GM23338 (cell line): ENCODE measurements around the gene FAM13C. TPM values are rescaled to one million over a fixed set of nuclear protein-coding genes. Genes with fewer than 3 reads are reported as not detected.

Source experiments
- ATAC-seq: fragments of 200-7000 bp; cut with Tn5 transposase; 3 replicates; pipeline ENCODE4 v1.9.1; 2020
- DNase-seq: peaks from one replicate; pipeline ENCODE4 v3.0.0-alpha.2; 2015; ENCODE audit warnings: low spot score
- H2AFZ ChIP-seq: fragments of 200-600 bp; sonication (generic); 2 replicates; pipeline ENCODE4 v1.8.0; 2016; ENCODE audit warnings: antibody characterized with exemption, mild to moderate bottlenecking, moderate library complexity
- H3F3A ChIP-seq: fragments of 200-600 bp; sonication (generic); replicated peaks from 2 replicates; pipeline ENCODE4 v1.8.0; 2017; ENCODE audit warnings: antibody characterized with exemption, mixed run types, low read depth
- H3K27ac ChIP-seq: fragments of 200-600 bp; sonication (generic); 2 replicates; pipeline ENCODE4 v1.6.1; 2016; ENCODE audit warnings: low read depth
- H3K27me3 ChIP-seq: fragments of 200-600 bp; sonication (generic); 2 replicates; pipeline ENCODE4 v1.8.0; 2016; ENCODE audit warnings: mild to moderate bottlenecking, mixed run types, moderate library complexity; ENCODE audit not compliant: insufficient read depth
- H3K36me3 ChIP-seq: fragments of 200-600 bp; sonication (generic); 2 replicates; pipeline ENCODE4 v1.8.0; 2016; ENCODE audit warnings: mild to moderate bottlenecking; ENCODE audit not compliant: insufficient read depth
- H3K4me1 ChIP-seq: fragments of 200-600 bp; sonication (generic); 2 replicates; pipeline ENCODE4 v1.8.0; 2016; ENCODE audit warnings: mild to moderate bottlenecking, moderate library complexity; ENCODE audit not compliant: insufficient read depth
- H3K4me2 ChIP-seq: fragments of 200-600 bp; sonication (generic); 2 replicates; pipeline ENCODE4 v1.7.1; 2017; ENCODE audit warnings: mixed run types
- H3K4me3 ChIP-seq: fragments of 200-600 bp; sonication (generic); 2 replicates; pipeline ENCODE4 v1.6.1; 2016; ENCODE audit warnings: mixed run types
- H3K79me2 ChIP-seq: fragments of 200-600 bp; sonication (generic); replicated peaks from 2 replicates; pipeline ENCODE4 v1.8.0; 2017; ENCODE audit warnings: mild to moderate bottlenecking; ENCODE audit not compliant: insufficient read depth
- H3K9me2 ChIP-seq: fragments of 200-600 bp; sonication (generic); 2 replicates; pipeline ENCODE4 v1.8.0; 2017; ENCODE audit not compliant: insufficient read depth
- H4K20me1 ChIP-seq: fragments of 200-600 bp; sonication (generic); replicated peaks from 2 replicates; pipeline ENCODE4 v1.8.0; 2017; ENCODE audit warnings: mild to moderate bottlenecking; ENCODE audit not compliant: insufficient read depth
- H3K27ac Mint-ChIP-seq: 2 replicates; pipeline ENCODE4 v1.8.0; 2020; ENCODE audit warnings: inconsistent platforms, mild to moderate bottlenecking, moderate library complexity, mixed read lengths
- H3K27me3 Mint-ChIP-seq: 3 replicates; pipeline ENCODE4 v1.8.0; 2022; ENCODE audit warnings: low read depth, mild to moderate bottlenecking, moderate library complexity, mixed read lengths, inconsistent platforms; ENCODE audit not compliant: insufficient read depth, poor library complexity
- H3K36me3 Mint-ChIP-seq: 3 replicates; pipeline ENCODE4 v1.8.0; 2021; ENCODE audit warnings: low read depth, mild to moderate bottlenecking, inconsistent platforms, moderate library complexity, mixed read lengths
- H3K4me1 Mint-ChIP-seq: 3 replicates; pipeline ENCODE4 v1.8.0; 2020; ENCODE audit warnings: mild to moderate bottlenecking, inconsistent platforms, mixed read lengths
- H3K4me3 Mint-ChIP-seq: 3 replicates; pipeline ENCODE4 v1.8.0; 2021; ENCODE audit warnings: moderate library complexity, mild to moderate bottlenecking, inconsistent platforms, mixed read lengths
- H3K9me3 Mint-ChIP-seq: 3 replicates; pipeline ENCODE4 v1.8.0; 2020; ENCODE audit warnings: moderate library complexity, mild to moderate bottlenecking, inconsistent platforms, mixed read lengths
- CREB1 ChIP-seq: fragments of 250-450 bp; sonication (Bioruptor Pico); IDR thresholded peaks from 2 replicates; pipeline ENCODE4 v1.5.0; 2020; ENCODE audit warnings: low read depth, mild to moderate bottlenecking, moderate library complexity
- EZH2 ChIP-seq: fragments of 200-600 bp; sonication (generic); IDR thresholded peaks from one replicate; pipeline ENCODE4 v1.8.0; 2017; ENCODE audit warnings: antibody characterized with exemption, mild to moderate bottlenecking, low read depth; ENCODE audit not compliant: unreplicated experiment
- EZH2phosphoT487 ChIP-seq: fragments of 200-600 bp; sonication (generic); IDR thresholded peaks from one replicate; pipeline ENCODE4 v1.8.1; 2018; ENCODE audit warnings: antibody characterized with exemption; ENCODE audit not compliant: unreplicated experiment
- JUNB ChIP-seq: IDR thresholded peaks from one replicate; pipeline ENCODE4 v1.6.1; 2016; ENCODE audit warnings: antibody characterized with exemption; ENCODE audit not compliant: unreplicated experiment
- NANOG ChIP-seq: IDR thresholded peaks from 2 replicates; pipeline ENCODE4 v1.6.1; 2016; ENCODE audit warnings: antibody characterized with exemption, borderline replicate concordance
- POLR2AphosphoS5 ChIP-seq: IDR thresholded peaks from 2 replicates; pipeline ENCODE4 v1.6.1; 2016; ENCODE audit warnings: antibody characterized with exemption, low read depth
- STAT1 ChIP-seq: IDR thresholded peaks from one replicate; pipeline ENCODE4 v1.6.1; 2016; ENCODE audit warnings: antibody characterized with exemption; ENCODE audit not compliant: unreplicated experiment
- ZNF114 ChIP-seq: fragments of 250-450 bp; sonication (Bioruptor Pico); IDR thresholded peaks from 2 replicates; pipeline ENCODE4 v1.5.0; 2020; ENCODE audit warnings: mild to moderate bottlenecking, moderate library complexity
- ZNF331 ChIP-seq: fragments of 250-450 bp; sonication (Bioruptor Pico); IDR thresholded peaks from 2 replicates; pipeline ENCODE4 v1.5.0; 2020; ENCODE audit warnings: low read depth, mild to moderate bottlenecking, moderate library complexity
- ZNF462 ChIP-seq: fragments of 250-450 bp; sonication (Bioruptor Pico); IDR thresholded peaks from 2 replicates; pipeline ENCODE4 v1.5.0; 2020; ENCODE audit warnings: mild to moderate bottlenecking, moderate library complexity
- polyA plus RNA-seq: library from polyadenylated mRNA; unstranded; fragments of >200 nt; fragmentation: Nextera tagmentation; extraction: Ambion mirVana; gene quantifications from 2 replicates; pipeline ENCODE4 v1.2.1, GENCODE V29; 2016
- total RNA-seq: library from RNA; depleted of rRNA; stranded (reverse); fragments of >200 nt; shearing (Covaris generic); gene quantifications from 2 replicates; pipeline ENCODE4 v1.2.3, GENCODE V29; 2014
- TF ChIP-seq, protein P1 (sequence below): IDR thresholded peaks from 2 replicates; pipeline ENCODE4 v1.6.1; 2016; ENCODE audit warnings: antibody characterized with exemption

Gene FAM13C
- total and polyA plus RNA-seq, 2 experiments from 2014 or later = 0.94 to 2.1 TPM

DNA sequence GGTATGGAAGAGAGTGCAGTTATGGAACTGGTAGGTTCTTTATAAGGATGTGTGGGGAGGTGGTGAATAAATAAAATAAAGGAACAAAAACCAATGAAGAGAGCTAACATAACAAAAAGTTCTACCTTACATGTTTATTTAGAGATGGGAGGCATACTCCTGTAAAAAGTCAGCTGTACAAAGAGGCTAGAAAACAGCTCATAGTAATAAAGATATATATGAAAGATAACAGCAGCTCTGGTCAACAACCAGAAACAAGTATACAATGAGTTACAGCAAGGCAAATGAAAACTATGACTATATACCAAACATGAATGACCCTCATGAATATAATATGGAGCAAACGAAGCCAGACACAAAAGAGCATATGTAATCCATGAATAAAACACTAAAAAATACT, 62.0 kb downstream of the FAM13C start (continued):
- TF ChIP-seq ZNF462 (CRISPR knock-in tag) (no peak), EZH2phosphoT487 (no peak), CREB1 (CRISPR knock-in tag) (no peak), NANOG (no peak), JUNB (no peak), EZH2 (no peak), STAT1 (no peak), ZNF114 (CRISPR knock-in tag) (no peak)
- TF ChIP-seq, protein P1, sequence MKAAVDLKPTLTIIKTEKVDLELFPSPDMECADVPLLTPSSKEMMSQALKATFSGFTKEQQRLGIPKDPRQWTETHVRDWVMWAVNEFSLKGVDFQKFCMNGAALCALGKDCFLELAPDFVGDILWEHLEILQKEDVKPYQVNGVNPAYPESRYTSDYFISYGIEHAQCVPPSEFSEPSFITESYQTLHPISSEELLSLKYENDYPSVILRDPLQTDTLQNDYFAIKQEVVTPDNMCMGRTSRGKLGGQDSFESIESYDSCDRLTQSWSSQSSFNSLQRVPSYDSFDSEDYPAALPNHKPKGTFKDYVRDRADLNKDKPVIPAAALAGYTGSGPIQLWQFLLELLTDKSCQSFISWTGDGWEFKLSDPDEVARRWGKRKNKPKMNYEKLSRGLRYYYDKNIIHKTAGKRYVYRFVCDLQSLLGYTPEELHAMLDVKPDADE = no peak

DNA sequence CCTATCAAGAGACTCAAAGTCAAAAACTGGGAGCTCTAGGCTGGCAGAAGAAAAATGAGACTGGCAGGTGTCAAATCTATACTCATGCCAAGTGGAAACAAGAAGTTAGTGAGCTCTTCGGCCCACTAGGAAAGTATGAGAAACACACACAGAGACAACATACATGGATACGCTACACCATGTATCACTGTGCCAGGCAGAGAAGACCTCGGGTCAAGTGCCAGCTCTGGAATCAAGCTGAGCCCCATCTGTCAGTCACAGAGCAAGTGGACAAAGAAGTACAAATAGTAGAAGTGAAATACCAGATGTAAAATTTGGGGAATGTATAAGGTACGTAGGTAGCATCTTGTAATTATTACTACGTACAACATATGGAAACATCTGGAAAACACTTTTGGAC, 62.4 kb downstream of the FAM13C start:
- Mint-ChIP-seq H3K4me1 (peaks cover 20% of the 10 kb centered on the region; the same call in 2 of the 3 replicates), H3K9me3 (no peaks in the 10 kb centered on the region), H3K36me3 (no peaks in the 10 kb centered on the region), H3K27me3 (no peaks in the 10 kb centered on the region), H3K4me3 (no peak overlapping the region), H3K27ac (no peak overlapping the region)
- H2AFZ ChIP-seq = no peak overlapping the region
- no peak for TF ChIP-seq POLR2AphosphoS5
- no peak for TF ChIP-seq JUNB
- TF ChIP-seq ZNF331 (CRISPR knock-in tag) = no peak
- no peak for TF ChIP-seq NANOG
- H3K4me3 ChIP-seq = no peak overlapping the region
- H3F3A ChIP-seq = no peaks in the 10 kb centered on the region
- ATAC-seq (no peak), DNase-seq (no peak)
- H3K36me3 ChIP-seq = no peaks in the 10 kb centered on the region
- peaks cover 11% of the 10 kb centered on the region; the same call in 1 of the 2 replicates for H3K9me2 ChIP-seq
- H3K27ac ChIP-seq = no peak overlapping the region
- no peak overlapping the region for H3K4me2 ChIP-seq
- H4K20me1 ChIP-seq = no peaks in the 10 kb centered on the region
- no peaks in the 10 kb centered on the region for H3K79me2 ChIP-seq
- H3K4me1 ChIP-seq = peaks cover 16% of the 10 kb centered on the region; the same call in 1 of the 2 replicates
- H3K27me3 ChIP-seq = no peaks in the 10 kb centered on the region
